Skin epidermis (tissue), 12 donors: ENCODE data around the gene TMEM266.

ENCODE experiments used
- H3K27ac ChIP-seq, 21 experiments: fragments of 200-600 bp; sonication (generic) in 11 of 21; one replicate each; pipeline ENCODE4 v1.5.0; 2020; ENCODE audit warnings: mild to moderate bottlenecking in 3 of 21, inconsistent platforms in 2 of 21, moderate library complexity in 2 of 21
- H3K4me3 ChIP-seq, 7 experiments: fragments of 200-600 bp; sonication (generic) in 2 of 7; one replicate each; pipeline ENCODE4 v1.5.0; 2020; ENCODE audit warnings: inconsistent platforms in 2 of 7, mild to moderate bottlenecking in 2 of 7, moderate library complexity in 1 of 7

TMEM266 gene

GRCh38 chr15:76153241-76154197 is 93.7 kb downstream of the TMEM266 start:
- peak overlapping the region in 2 of 21 experiments; percentile 19 to 81 for H3K27ac ChIP-seq
- H3K4me3 ChIP-seq, result no peak overlapping the region

GRCh38 chr15:76155731-76156130 is 95.9 kb downstream of the TMEM266 start:
- H3K27ac ChIP-seq, result peak overlapping the region in 2 of 21 experiments; percentile 21 to 66

DNA sequence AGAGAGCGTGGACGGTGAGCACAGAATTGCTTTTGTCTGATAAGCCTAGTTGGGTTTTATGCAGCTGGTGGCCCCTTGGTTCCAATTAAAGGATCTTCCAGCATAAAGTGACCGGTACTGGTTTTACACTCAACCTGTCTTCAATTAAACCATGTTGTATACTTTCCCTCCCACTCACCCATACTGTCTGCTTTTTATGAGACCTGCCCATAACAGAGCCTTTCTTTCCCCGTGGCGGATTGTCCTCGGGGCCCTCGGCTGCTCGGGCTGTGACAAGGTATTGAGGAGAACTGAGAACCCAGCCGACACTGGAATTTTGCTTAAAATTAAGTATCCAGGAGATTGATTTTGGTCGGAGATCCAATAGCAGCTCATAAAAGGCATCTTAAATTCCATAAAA is 98.4 kb downstream of the TMEM266 start:
- Histone ChIP-seq H3K27ac (no peak overlapping the region), H3K4me3 (no peak overlapping the region)

More at GRCh38 chr15:76155731-76156130, 95.9 kb downstream of the TMEM266 start:
- no peak overlapping the region for H3K4me3 ChIP-seq

GRCh38 chr15:76158815-76159214 is 99.0 kb downstream of the TMEM266 start:
- H3K4me3 ChIP-seq, result no peak overlapping the region
- no peak overlapping the region for H3K27ac ChIP-seq

DNA sequence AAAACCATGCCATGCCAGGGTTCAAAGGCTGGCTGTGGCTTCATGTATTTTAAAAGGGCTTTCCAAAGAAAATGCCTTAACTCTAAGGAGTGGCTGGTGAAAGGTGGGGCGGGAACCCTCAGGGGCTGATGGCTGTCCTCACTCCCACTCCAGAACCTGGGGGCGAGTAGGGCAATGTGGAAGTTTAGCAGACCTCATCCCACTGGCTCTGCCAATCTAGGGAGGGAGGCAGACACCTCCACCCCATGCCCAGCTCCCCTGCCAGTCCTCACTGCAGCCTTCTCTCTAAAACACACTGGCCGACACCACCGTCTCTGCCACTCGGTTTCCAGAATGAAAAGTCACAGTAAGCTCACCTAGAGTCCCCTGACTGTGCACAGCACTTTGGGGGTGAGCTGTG is 99.5 kb downstream of the TMEM266 start:
- no peak overlapping the region for H3K27ac ChIP-seq
- no peak overlapping the region for H3K4me3 ChIP-seq

GRCh38 chr15:76160426-76161152 is 100.8 kb downstream of the TMEM266 start:
- Histone ChIP-seq H3K27ac (peak overlapping the region in 4 of 21 experiments; percentile 8 to 63 (median 52)), H3K4me3 (no peak overlapping the region)

GRCh38 chr15:76161153-76162035 is 101.6 kb downstream of the TMEM266 start:
- Histone ChIP-seq H3K27ac (peak overlapping the region in 6 of 21 experiments; percentile 7 to 63 (median 47)), H3K4me3 (no peak overlapping the region)

DNA sequence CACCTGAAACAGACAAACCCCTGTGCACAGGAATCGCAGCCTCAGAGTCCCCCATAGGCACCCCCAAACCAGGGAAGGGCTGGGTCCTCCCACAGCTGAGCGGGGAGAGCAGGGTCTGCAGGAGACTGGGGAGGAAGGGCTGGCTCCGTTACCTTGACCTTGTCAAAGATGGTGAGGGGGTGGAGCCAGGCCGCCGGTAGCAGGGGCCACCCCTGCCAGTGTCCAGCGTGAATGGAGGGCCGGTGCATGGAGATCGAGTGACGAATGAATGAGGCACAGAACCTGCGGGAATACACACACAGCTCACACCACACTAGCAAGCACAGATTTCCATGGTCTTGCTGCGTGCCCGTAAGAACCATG is 102.2 kb downstream of the TMEM266 start:
- H3K27ac ChIP-seq, result peak overlapping the region in 4 of 21 experiments; percentile 7 to 72 (median 60)

GRCh38 chr15:76162784-76163456 is 103.1 kb downstream of the TMEM266 start:
- Histone ChIP-seq H3K4me3 (no peak overlapping the region), H3K27ac (peak overlapping the region in 11 of 21 experiments; percentile 1 to 72 (median 43))

More for the DNA sequence above, 102.2 kb downstream of the TMEM266 start:
- H3K4me3 ChIP-seq, result no peak overlapping the region

DNA sequence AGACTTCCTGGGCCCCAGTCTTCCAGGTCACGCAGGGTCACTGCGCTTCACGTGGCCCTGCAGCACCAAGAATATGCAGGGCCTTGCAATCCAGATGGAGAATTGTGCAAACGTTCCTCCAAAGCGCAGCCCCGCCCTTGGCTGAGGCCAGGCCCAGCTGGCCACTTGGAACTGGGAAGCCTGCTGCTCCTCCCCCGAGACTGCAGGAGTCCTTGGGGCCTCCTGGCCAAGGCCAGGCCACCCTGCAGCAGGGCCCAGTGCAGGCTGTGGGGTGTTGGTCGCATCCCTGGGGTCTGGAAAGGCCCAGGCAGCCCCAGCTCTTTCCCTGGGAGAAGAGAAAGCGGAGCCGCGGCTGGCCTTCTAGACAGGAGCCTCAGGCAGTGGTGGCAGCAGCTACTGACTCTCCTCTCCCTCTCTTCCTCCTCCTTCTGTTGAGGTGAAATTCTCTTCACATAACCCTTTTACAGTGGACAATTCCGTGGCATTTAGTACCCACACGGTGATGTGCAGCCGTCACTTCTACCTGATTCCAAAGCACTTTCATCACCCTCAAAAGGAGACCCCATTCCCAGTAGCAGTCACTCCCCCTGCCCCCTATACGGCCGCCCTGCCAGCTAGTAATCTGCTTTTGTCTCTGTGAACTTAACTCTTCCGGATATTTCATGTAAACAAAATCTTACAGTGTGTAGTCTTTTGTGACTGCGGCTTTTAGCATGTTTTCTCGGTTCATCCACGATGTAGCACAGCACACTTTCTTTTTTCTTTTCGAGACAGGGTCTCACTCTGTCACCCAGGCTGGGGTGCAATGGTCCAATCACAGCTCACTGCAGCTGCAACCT is 103.9 kb downstream of the TMEM266 start:
- peak overlapping the region in 8 of 21 experiments; percentile 1 to 72 (median 40) for H3K27ac ChIP-seq
- no peak overlapping the region for H3K4me3 ChIP-seq

DNA sequence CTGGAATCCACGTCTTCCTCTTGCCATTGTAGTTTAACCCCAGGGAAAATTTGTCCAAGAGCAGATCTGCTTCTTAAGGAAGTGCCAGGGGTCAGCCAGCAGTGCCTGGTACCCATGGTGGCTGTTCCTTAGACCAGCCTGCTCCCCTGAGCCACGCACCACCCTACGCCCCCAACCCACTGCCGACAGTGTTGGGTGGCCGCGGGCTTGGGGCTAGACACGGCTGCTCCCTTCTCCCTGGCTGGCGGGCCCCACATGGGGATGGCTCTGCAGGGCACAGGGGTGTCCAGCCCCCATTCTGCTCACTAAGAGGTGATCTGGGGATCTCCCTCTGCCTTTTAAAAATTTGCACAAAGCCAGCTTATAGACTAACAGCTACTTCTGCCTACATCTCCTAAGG is 104.8 kb downstream of the TMEM266 start:
- no peak overlapping the region for H3K4me3 ChIP-seq
- no peak overlapping the region for H3K27ac ChIP-seq

DNA sequence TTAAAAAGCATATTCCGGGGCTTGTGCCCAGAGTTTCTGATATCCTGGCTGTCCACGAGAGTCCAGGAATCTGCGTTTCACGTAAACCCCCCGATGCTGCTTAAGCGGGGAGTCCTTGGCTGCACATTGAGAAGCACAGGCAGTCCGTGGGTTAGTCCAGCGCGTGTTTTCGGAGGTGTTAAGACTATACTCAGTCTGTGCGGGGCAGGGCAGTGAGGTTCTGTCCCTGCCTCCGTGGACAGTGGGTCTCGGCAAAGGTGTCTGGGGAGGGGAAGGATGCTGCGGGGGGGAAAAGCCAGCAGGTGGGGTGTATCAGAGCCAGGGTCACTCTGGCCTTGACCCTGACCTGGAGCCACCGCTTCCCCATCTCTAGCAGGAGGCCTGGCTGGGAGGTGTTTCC is 106.2 kb downstream of the TMEM266 start:
- H3K4me3 ChIP-seq, result no peak overlapping the region
- H3K27ac ChIP-seq, result no peak overlapping the region

DNA sequence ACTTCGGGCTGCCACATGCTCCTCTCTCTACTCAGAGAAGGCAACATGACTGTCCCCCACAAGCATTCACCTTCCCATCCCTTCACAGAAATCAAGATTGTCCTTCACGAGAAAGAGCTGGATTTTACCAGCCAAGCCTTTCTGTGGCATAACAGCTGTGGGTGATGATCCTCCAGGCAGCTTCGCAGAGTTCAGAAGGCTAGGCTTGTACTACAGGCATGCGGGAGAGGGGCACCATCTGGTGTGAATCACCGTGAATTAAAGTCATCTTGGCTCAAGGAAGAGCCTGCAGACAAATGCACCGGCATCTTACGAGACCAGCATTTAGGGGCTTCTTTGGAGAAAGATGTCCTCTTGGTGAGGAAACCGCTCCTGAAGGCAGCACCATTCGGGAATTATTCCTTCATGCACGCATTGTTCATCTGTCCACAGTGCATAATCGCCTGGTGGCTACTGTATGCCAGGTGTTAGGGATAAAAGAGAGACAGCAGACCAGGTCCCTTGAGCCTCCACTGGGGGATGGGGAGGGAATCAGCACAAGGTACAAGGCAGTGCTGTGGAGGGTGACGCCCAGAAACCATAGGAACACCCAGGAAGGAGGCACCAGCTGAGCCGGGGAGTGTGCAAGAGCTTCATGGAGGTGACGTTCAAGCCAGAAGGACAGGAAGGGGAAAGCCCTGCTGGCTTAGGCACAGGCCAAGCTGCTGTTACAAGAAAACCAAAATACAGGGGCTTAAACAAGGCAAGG is 108.6 kb downstream of the TMEM266 start:
- no peak overlapping the region for H3K4me3 ChIP-seq
- H3K27ac ChIP-seq, result peak overlapping the region in 3 of 21 experiments; percentile 50 to 76 (median 75)

- Histone ChIP-seq H3K27ac (peak overlapping the region in 8 of 21 experiments; percentile 50 to 77 (median 70)), H3K4me3 (no peak overlapping the region)
These were observed 109.2 kb downstream of the TMEM266 start for GRCh38 chr15:76169018-76169417.

- Histone ChIP-seq H3K27ac (peak overlapping the region in 15 of 21 experiments; percentile 17 to 88 (median 71)), H3K4me3 (no peak overlapping the region)
These were observed 110.4 kb downstream of the TMEM266 start for GRCh38 chr15:76169911-76170800.

DNA sequence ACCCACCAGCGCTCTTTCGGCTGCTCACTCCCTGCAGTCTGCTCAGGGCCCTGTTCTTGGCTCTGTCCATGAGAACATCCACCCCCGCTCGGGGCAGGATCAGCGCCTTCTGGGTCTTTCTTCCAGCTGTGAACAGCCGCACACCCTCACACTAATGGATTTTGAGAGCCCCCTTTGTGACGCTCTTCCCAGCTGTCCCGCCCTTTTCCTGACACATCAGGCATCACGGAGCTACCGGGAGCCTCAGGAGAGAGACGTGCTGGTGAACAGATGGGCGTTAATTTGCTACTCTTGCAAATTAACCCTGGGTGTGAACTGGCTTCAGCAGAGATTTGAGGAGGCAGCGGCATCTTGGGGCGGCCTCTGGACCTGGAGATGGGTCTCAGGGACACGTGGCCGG is 113.0 kb downstream of the TMEM266 start:
- H3K27ac ChIP-seq, result peak overlapping the region in 4 of 21 experiments; percentile 6 to 83 (median 22)
- no peak overlapping the region for H3K4me3 ChIP-seq
